Adrenal gland (tissue), 5 donors: ENCODE measurements around the gene CDH4.

Experiments
- CTCF ChIP-seq, 6 experiments: fragments of 450-650 bp in 4 of 6; fragments of 200-600 bp in 2 of 6; sonication (generic) in 1 of 6; IDR thresholded peaks; 1 replicate in 5 of 6; 2 replicates in 1 of 6; pipeline versions ENCODE4 v1.5.1 to v1.8.0; 2016 to 2021; ENCODE audit warnings: antibody characterized with exemption in 6 of 6, mild to moderate bottlenecking in 2 of 6, moderate library complexity in 1 of 6
- POLR2A ChIP-seq, 2 donors: fragments of 450-650 bp; IDR thresholded peaks; one replicate each; pipeline ENCODE4 v1.6.1; 2017; ENCODE audit warnings: antibody characterized with exemption in 2 of 2, mild to moderate bottlenecking in 2 of 2, moderate library complexity in 1 of 2
- donor health status: DM: no; HTN: no; CAD: no.

- no peak for TF ChIP-seq POLR2A (IDR thresholded peaks at IDR 0.05)
- no peak for TF ChIP-seq CTCF (IDR thresholded peaks at IDR 0.05)
These were observed 593.2 kb downstream of the CDH4 start for GRCh38 chr20:61845233-61845671.
